Measurements from ENCODE around the gene ECM1.

DNA sequence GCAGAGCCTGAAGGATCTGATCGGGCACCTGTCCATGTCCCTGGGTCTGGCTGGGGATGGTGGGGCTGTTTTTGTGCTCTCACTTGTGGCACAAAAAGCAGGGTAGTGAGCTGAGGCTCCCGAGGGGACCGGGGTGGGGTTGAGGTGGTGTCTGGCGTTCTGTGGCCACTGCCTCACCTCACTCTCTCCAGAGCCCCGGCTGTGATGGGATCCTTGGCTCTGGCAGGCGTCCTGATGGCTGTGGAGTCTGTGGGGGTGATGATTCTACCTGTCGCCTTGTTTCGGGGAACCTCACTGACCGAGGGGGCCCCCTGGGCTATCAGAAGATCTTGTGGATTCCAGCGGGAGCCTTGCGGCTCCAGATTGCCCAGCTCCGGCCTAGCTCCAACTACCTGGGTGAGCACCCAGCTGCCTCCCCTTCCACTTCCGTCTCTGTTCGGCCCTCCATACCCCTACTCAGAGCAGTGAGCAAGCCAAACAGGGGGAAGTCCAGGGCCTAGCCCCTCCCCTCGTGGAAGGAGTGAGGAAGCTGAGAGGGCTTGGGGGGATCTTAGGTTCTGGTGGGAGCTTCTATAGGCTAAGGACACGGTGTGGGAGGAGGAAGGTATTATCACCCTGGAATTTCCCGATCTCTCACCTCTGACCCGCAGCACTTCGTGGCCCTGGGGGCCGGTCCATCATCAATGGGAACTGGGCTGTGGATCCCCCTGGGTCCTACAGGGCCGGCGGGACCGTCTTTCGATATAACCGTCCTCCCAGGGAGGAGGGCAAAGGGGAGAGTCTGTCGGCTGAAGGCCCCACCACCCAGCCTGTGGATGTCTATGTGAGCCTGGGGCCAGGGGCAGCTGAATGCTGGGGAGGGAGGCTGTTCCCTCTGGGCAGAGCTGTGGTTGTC is 48.3 kb downstream of the ECM1 start:
- TF ChIP-seq CTCF (conservative IDR thresholded peaks at IDR 0.05; ENCODE audit: low read depth, low read length) (no peak), EZH2 (IDR thresholded peaks at IDR 0.05; ENCODE audit: low read length, unreplicated experiment) (no peak)
